Measurements from ENCODE around the gene SIT1.

SIT1 gene

GRCh38 chr9:35603986-35604577 lies 46.6 kb downstream of the SIT1 start (continued):
- no peak for TF ChIP-seq ZNF776 (tag by site-specific recombination; IDR thresholded peaks at IDR 0.05; ENCODE audit: borderline replicate concordance)
- no peak for TF ChIP-seq YY2 (tag by site-specific recombination; IDR thresholded peaks at IDR 0.05)
- no peak for TF ChIP-seq ZNF664 (tag by site-specific recombination; IDR thresholded peaks at IDR 0.05)
- no peak for TF ChIP-seq TCF7L2 (IDR thresholded peaks at IDR 0.05; ENCODE audit: borderline replicate concordance, low read depth, low read length)
- no peak for TF ChIP-seq ZNF138 (tag by site-specific recombination; IDR thresholded peaks at IDR 0.05; ENCODE audit: borderline replicate concordance)
- no peak for TF ChIP-seq ZNF510 (tag by site-specific recombination; IDR thresholded peaks at IDR 0.05; ENCODE audit: insufficient replicate concordance)
- no peak for TF ChIP-seq REPIN1 (tag by site-specific recombination; IDR thresholded peaks at IDR 0.05; ENCODE audit: low read depth)
- no peak for TF ChIP-seq ZNF544 (tag by site-specific recombination; IDR thresholded peaks at IDR 0.05)
- no peak for TF ChIP-seq ZNF843 (tag by site-specific recombination; IDR thresholded peaks at IDR 0.05)
- no peak for TF ChIP-seq ZNF132 (tag by site-specific recombination; IDR thresholded peaks at IDR 0.05; ENCODE audit: borderline replicate concordance)
- no peak for TF ChIP-seq ZNF133 (tag by site-specific recombination; IDR thresholded peaks at IDR 0.05)
- TF ChIP-seq MEIS1 (CRISPR knock-in tag; IDR thresholded peaks at IDR 0.05; ENCODE audit: borderline replicate concordance) = no peak
- no peak for TF ChIP-seq MYNN (tag by site-specific recombination; IDR thresholded peaks at IDR 0.05; ENCODE audit: borderline replicate concordance)
- no peak for TF ChIP-seq ZNF704 (tag by site-specific recombination; IDR thresholded peaks at IDR 0.05)
- TF ChIP-seq ZNF311 (tag by site-specific recombination; IDR thresholded peaks at IDR 0.05; ENCODE audit: borderline replicate concordance) = no peak
- no peak for TF ChIP-seq ZNF777 (tag by site-specific recombination; IDR thresholded peaks at IDR 0.05; ENCODE audit: borderline replicate concordance)
- TF ChIP-seq ZNF830 (tag by site-specific recombination; IDR thresholded peaks at IDR 0.05; ENCODE audit: low read depth) = no peak
- TF ChIP-seq ZNF23 (tag by site-specific recombination; IDR thresholded peaks at IDR 0.05; ENCODE audit: borderline replicate concordance) = no peak
- no peak for TF ChIP-seq ZNF155 (tag by site-specific recombination; IDR thresholded peaks at IDR 0.05)
- no peak for TF ChIP-seq ZNF426 (tag by site-specific recombination; IDR thresholded peaks at IDR 0.05)
- no peak for TF ChIP-seq ZNF169 (tag by site-specific recombination; IDR thresholded peaks at IDR 0.05)
- no peak for TF ChIP-seq ZNF626 (tag by site-specific recombination; IDR thresholded peaks at IDR 0.05)
- TF ChIP-seq ZNF146 (tag by site-specific recombination; IDR thresholded peaks at IDR 0.05) = no peak
- peak; percentile 82 for TF ChIP-seq ZBTB11 (tag by site-specific recombination; conservative IDR thresholded peaks at IDR 0.05; ENCODE audit: low read depth)
- TF ChIP-seq ZFP69B (tag by site-specific recombination; IDR thresholded peaks at IDR 0.05) = peak; percentile 97
- TF ChIP-seq ZBTB6 (tag by site-specific recombination; IDR thresholded peaks at IDR 0.05) = no peak
- TF ChIP-seq YY1 (tag by site-specific recombination; IDR thresholded peaks at IDR 0.05) = no peak
- no peak for TF ChIP-seq ZNF529 (tag by site-specific recombination; IDR thresholded peaks at IDR 0.05; ENCODE audit: insufficient replicate concordance)
- no peak for TF ChIP-seq PBX3 (CRISPR knock-in tag; IDR thresholded peaks at IDR 0.05)
- TF ChIP-seq ZNF175 (tag by site-specific recombination; IDR thresholded peaks at IDR 0.05) = no peak
- TF ChIP-seq EGR2 (tag by site-specific recombination; IDR thresholded peaks at IDR 0.05; ENCODE audit: low read depth) = peak; percentile 29; the same call in 1 of the 2 replicates
- no peak for TF ChIP-seq ZNF416 (tag by site-specific recombination; IDR thresholded peaks at IDR 0.05)
- no peak for TF ChIP-seq ZNF26 (tag by site-specific recombination; IDR thresholded peaks at IDR 0.05)
- no peak for TF ChIP-seq KLF7 (tag by site-specific recombination; IDR thresholded peaks at IDR 0.05; ENCODE audit: borderline replicate concordance)
